PC-9 (cell line): ENCODE data around the gene BRPF1. TPM values are rescaled to one million over a fixed set of nuclear protein-coding genes. Genes with fewer than 3 reads are reported as not detected.

Experiments
- BruUV-seq: library from RNA; stranded (reverse); fragments of 400-500 nt; replicated peaks from 2 replicates; lab custom pipeline; 2021; lab: Mats Ljungman, UMichigan
- CTCF ChIA-PET: fragments of 300-600 bp; sonication (Branson Sonifier 250); formaldehyde crosslinking; loops from one replicate; lab custom pipeline; 2022; ENCODE audit warnings: antibody characterized with exemption; lab: Charles Lee
- POLR2A ChIA-PET: fragments of 300-600 bp; sonication (Branson Sonifier 250); formaldehyde crosslinking; loops from one replicate; lab custom pipeline; 2022; ENCODE audit warnings: antibody characterized with exemption; ENCODE audit not compliant: unreplicated experiment; lab: Charles Lee
- DNase-seq, 2 experiments: peaks; one replicate each; pipeline versions ENCODE4 v3.0.0 to v3.0.0-alpha.2; 2015 to 2022; ENCODE audit warnings: mixed read lengths in 1 of 2
- H2AFZ ChIP-seq: fragments of 200-600 bp; sonication (generic); 2 replicates; pipeline ENCODE4 v1.8.1; 2017; ENCODE audit warnings: antibody characterized with exemption
- H3F3A ChIP-seq: fragments of 200-600 bp; sonication (generic); 2 replicates; pipeline ENCODE4 v1.8.1; 2017; ENCODE audit warnings: antibody characterized with exemption, mild to moderate bottlenecking, low read depth; ENCODE audit not compliant: insufficient read depth
- H3K27ac ChIP-seq: fragments of 200-600 bp; sonication (generic); 2 replicates; pipeline ENCODE4 v1.6.1; 2016; ENCODE audit warnings: mixed run types
- H3K27me3 ChIP-seq: fragments of 200-600 bp; sonication (generic); 2 replicates; pipeline ENCODE4 v1.6.1; 2016; ENCODE audit warnings: low read depth, mixed run types; ENCODE audit not compliant: insufficient read depth
- H3K36me3 ChIP-seq: fragments of 200-600 bp; sonication (generic); 2 replicates; pipeline ENCODE4 v1.6.1; 2016; ENCODE audit warnings: low read depth, mixed run types
- H3K4me1 ChIP-seq: fragments of 200-600 bp; sonication (generic); replicated peaks from 2 replicates; pipeline ENCODE4 v1.6.1; 2016; ENCODE audit warnings: mixed run types; ENCODE audit not compliant: insufficient read depth
- H3K4me2 ChIP-seq: fragments of 200-600 bp; sonication (generic); 2 replicates; pipeline ENCODE4 v1.6.1; 2017; ENCODE audit warnings: mixed run types
- H3K4me3 ChIP-seq: fragments of 200-600 bp; sonication (generic); 2 replicates; pipeline ENCODE4 v1.6.1; 2016; ENCODE audit warnings: mixed run types
- H3K79me2 ChIP-seq: fragments of 200-600 bp; sonication (generic); 2 replicates; pipeline ENCODE4 v1.6.1; 2017; ENCODE audit warnings: low read depth, mixed run types
- H3K9me2 ChIP-seq: fragments of 200-600 bp; sonication (generic); 2 replicates; pipeline ENCODE4 v1.8.1; 2017; ENCODE audit warnings: mild to moderate bottlenecking; ENCODE audit not compliant: insufficient read depth
- H3K9me3 ChIP-seq: fragments of 200-600 bp; sonication (generic); 2 replicates; pipeline ENCODE4 v1.8.1; 2016; ENCODE audit warnings: low read depth; ENCODE audit not compliant: insufficient read depth
- H4K20me1 ChIP-seq: fragments of 200-600 bp; sonication (generic); 2 replicates; pipeline ENCODE4 v1.8.1; 2017; ENCODE audit not compliant: insufficient read depth
- CTCF ChIP-seq: fragments of 200-600 bp; sonication (generic); conservative IDR thresholded peaks from 2 replicates; pipeline ENCODE4 v1.6.1; 2017; ENCODE audit warnings: mixed run types, antibody characterized with exemption, mild to moderate bottlenecking, moderate library complexity
- EZH2 ChIP-seq: fragments of 200-600 bp; sonication (generic); IDR thresholded peaks from 2 replicates; pipeline ENCODE4 v1.8.0; 2017; ENCODE audit warnings: antibody characterized with exemption, low read depth
- intact Hi-C: fragments of 100-400 bp; cut with micrococcal nuclease; formaldehyde crosslinking; loops from one replicate; pipeline ENCODE4 v1.10.0; 2022; ENCODE audit not compliant: unreplicated experiment
- total RNA-seq: library from RNA; stranded (reverse); gene quantifications from 2 replicates; pipeline ENCODE4 v1.2.3, GENCODE V29; 2021

The BRPF1 gene
- total RNA-seq, 1 experiment from 2014 or later, result 15.9 TPM

GRCh38 chr3:9703736-9704346, 27.7 kb upstream of the BRPF1 start, which contains the start of gene CPNE9:
Gene CPNE9, plus strand, starts transcription at chr3:9703833. Its CDS starts 164 bp downstream, at chr3:9703997.
- DNase-seq, result no peak
- 0 out of 2 replicates have a peak, but pooled peaks cover 6% of the 10 kb centered on the region for H3K27me3 ChIP-seq
- H3K79me2 ChIP-seq, result no peaks in the 10 kb centered on the region
- CTCF ChIA-PET, result no interaction called here
- H3K9me2 ChIP-seq, result no peaks in the 10 kb centered on the region
- POLR2A ChIA-PET, result no interaction called here
- no peaks in the 10 kb centered on the region for H3K9me3 ChIP-seq
- no peaks in the 10 kb centered on the region for H3F3A ChIP-seq
- H3K4me3 ChIP-seq, result no peak within 1 kb of the TSS
- no peak within 1 kb of the TSS for H3K4me2 ChIP-seq
- BruUV-seq, result no TSS peak
- H3K36me3 ChIP-seq, result no peaks in the 10 kb centered on the region
- H2AFZ ChIP-seq, result no peak within 1 kb of the TSS
- no peaks in the 10 kb centered on the region for H3K4me1 ChIP-seq
- intact Hi-C loops, result no loop called here
- H3K27ac ChIP-seq, result no peak within 1 kb of the TSS
- H4K20me1 ChIP-seq, result no peaks in the 10 kb centered on the region
- TF ChIP-seq CTCF, result no peak

DNA sequence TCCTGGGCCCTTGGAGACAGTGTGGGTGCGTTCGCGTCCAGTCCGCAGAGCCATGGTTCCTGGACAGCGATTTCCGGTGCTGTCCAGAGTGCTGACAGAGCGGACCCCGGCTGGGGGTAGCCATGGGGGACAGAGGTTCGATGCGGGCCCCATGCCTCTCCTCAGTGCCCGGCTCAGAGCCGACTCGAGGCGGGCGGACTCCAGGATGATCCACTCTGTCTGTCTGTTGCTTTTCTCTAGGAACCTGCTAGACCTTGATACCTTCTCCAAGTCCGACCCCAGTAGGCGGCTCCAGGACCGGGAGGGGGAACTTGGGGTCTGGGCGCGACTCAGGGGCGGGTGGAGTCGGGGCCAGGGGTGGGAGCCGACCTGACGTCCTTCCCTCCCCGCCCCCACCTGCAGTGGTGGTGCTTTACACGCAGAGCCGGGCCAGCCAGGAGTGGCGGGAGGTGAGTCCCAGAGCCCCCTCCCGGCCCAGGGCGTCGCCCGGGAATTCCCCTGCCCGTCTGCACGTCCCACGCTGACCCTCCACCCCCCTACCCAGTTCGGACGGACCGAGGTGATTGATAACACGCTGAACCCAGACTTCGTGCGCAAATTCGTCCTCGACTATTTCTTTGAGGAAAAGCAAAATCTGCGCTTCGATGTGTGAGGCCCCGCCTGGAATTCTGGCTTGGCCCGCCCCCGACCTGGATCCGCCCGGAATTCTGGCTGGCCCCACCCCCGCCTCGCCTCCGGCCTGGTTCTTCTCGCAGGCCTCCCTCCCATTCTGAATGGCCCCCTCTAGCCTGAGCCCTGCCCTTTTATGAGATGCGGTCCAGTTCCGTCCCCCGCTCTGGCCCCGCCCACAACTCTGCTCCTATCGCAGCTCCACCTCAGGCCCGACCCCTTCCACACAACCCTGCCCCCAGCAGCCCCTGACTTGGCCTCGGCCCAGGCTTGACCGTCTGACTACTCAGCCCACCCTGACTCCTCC, 26.9 kb upstream of the BRPF1 start:
- Histone ChIP-seq H3K9me3 (no peaks in the 10 kb centered on the region), H3K36me3 (no peaks in the 10 kb centered on the region), H4K20me1 (no peaks in the 10 kb centered on the region), H3K79me2 (no peaks in the 10 kb centered on the region), H3K4me1 (no peaks in the 10 kb centered on the region), H2AFZ (no peak overlapping the region), H3K4me3 (no peak overlapping the region), H3K4me2 (no peak overlapping the region), H3K27ac (no peak overlapping the region), H3K27me3 (0 out of 2 replicates have a peak, but pooled peaks cover 6% of the 10 kb centered on the region), H3F3A (no peaks in the 10 kb centered on the region), H3K9me2 (no peaks in the 10 kb centered on the region)
- ChIA-PET POLR2A (no interaction called here), CTCF (no interaction called here)
- no TSS peak for BruUV-seq
- no peak for TF ChIP-seq CTCF
- DNase-seq, result peak in 1 of 2 experiments; percentile 34
- intact Hi-C loops, result no loop called here

DNA sequence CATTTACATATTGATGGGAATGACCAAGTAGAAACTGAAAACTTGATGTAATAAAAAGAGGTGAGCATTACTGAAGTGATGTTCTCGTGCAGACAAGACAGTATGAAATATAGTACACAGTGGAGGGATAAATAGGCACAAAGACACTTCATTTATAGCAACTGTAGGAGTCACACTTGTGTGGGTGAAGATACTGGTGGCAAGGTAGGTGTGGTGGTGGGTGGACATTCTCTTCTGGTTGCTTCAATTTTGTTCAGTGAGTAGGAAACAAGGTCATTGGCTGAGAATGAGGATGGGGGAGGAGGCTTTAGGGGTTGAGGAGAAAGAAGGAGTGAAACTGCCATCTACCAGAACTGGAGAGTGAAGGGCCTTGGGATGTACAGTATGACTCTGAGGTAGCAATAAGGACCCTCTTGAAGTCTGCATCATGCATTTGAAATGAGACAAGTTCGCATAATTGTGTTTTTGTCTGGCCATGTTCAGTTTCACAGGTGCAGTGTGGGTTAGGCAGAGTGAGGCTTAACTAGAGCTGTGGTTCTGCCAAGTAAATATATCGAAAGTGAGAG, 21.3 kb upstream of the BRPF1 start:
- ChIA-PET CTCF (no interaction called here), POLR2A (no interaction called here)
- TF ChIP-seq CTCF (no peak), EZH2 (no peak)
- Histone ChIP-seq H3K36me3 (no peaks in the 10 kb centered on the region), H3K79me2 (no peaks in the 10 kb centered on the region), H3K4me3 (no peak overlapping the region), H3K4me2 (no peak overlapping the region), H3K27ac (no peak overlapping the region), H3K9me3 (no peaks in the 10 kb centered on the region), H3F3A (no peaks in the 10 kb centered on the region), H2AFZ (no peak overlapping the region), H3K4me1 (no peaks in the 10 kb centered on the region), H3K27me3 (peaks cover 44% of the 10 kb centered on the region), H4K20me1 (no peaks in the 10 kb centered on the region), H3K9me2 (no peaks in the 10 kb centered on the region)
- intact Hi-C loops, result loop anchor here (10.0 kb wide), 2 partner anchors 235 to 1025 kb away; no protein-coding TSS in a partner anchor
- BruUV-seq, result no TSS peak
- no peak for DNase-seq
